GM12874 (cell line): ENCODE measurements around the gene ARID5B.

Experiments used
- TF ChIP-seq, protein P1 (sequence below): IDR thresholded peaks from 2 replicates; pipeline ENCODE4 v1.5.1; 2011; ENCODE audit warnings: low read depth, mild to moderate bottlenecking, control low read depth, low read length, moderate library complexity; ENCODE audit not compliant: insufficient read depth

Gene ARID5B

DNA sequence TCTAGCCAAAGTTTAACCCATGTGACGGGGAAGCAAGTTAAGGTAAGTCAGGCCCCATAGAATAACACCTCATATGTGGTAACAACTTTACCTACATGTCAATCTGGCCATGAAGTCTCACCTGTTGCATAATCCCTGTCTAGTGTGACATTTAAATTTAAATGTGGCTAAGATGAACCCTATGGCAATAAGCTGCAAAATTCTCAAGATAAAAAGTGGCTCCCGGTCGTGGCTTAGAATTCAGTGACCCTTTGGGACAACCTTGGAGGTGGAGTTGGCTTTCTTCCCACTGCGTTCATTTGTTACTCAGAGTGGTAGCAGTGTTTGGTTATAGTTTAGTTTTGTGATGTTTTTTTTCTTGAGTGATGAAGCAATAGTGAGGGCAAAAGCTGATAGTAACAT, 90.6 kb downstream of the ARID5B start:
- TF ChIP-seq, protein P1, sequence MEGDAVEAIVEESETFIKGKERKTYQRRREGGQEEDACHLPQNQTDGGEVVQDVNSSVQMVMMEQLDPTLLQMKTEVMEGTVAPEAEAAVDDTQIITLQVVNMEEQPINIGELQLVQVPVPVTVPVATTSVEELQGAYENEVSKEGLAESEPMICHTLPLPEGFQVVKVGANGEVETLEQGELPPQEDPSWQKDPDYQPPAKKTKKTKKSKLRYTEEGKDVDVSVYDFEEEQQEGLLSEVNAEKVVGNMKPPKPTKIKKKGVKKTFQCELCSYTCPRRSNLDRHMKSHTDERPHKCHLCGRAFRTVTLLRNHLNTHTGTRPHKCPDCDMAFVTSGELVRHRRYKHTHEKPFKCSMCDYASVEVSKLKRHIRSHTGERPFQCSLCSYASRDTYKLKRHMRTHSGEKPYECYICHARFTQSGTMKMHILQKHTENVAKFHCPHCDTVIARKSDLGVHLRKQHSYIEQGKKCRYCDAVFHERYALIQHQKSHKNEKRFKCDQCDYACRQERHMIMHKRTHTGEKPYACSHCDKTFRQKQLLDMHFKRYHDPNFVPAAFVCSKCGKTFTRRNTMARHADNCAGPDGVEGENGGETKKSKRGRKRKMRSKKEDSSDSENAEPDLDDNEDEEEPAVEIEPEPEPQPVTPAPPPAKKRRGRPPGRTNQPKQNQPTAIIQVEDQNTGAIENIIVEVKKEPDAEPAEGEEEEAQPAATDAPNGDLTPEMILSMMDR: no peak

- TF ChIP-seq, protein P1: no peak
Measured at GRCh38 chr10:61992671-61993668, 91.5 kb downstream of the ARID5B start.

- TF ChIP-seq, protein P1: no peak
Measured at GRCh38 chr10:61993711-61994401, 92.4 kb downstream of the ARID5B start.

DNA sequence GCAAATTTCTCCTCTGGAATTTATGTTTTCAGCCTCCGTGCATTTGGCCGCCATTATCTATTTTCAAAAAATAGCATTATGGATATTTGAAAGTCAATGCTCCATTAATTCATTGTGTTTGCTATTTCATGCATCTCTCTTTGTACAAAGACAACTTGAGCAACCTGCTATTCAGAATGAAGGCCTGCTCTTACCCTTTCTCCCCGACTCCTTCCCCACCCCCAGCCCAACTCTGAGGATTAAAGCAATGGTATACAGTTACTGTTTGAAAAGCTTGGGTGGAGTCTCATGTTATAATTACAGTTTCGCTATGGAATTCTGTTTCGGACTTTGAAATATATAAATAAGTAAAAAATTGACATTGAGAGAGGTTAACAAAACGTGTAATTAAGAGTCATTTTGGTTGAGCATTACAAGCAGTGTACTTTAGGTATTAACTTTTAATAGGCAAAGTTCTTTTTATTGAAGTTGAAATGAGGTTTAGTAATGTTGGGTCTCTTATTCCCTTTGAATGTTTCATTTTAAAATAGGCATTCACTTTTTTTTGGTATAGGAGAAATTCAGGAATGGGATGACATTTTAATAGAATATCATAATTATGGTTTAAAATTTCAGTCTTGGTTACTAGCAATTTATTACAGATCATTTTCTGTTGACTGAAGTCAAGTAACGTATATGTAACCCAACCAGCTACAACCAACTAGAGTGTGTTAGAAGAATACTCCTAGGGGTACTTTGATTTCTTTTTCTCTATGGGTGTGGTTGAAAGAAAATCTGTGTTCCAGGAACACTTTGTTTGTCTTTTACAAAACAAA, 93.1 kb downstream of the ARID5B start:
- TF ChIP-seq, protein P1: no peak

- TF ChIP-seq, protein P1: no peak
Measured at GRCh38 chr10:61995220-61995503, 93.7 kb downstream of the ARID5B start.

GRCh38 chr10:61998937-61999336, 97.4 kb downstream of the ARID5B start:
- TF ChIP-seq, protein P1: no peak
